HG02610 (cell line): ENCODE results near the gene CD24.
A peak's percentile ranks its signal among the peaks of the same experiment; 100 is the strongest.
"Not testable (repeated sequence)": the region's sequence is repeated elsewhere in the genome, so short reads cannot be mapped to it uniquely, and the experiment has no call there.

Source experiments
- ATAC-seq: cut with Tn5 transposase; IDR thresholded peaks from one replicate; pipeline ENCODE4 v1.9.1; 2021; ENCODE audit warnings: mild to moderate bottlenecking, moderate library complexity; ENCODE audit not compliant: unreplicated experiment

CD24 gene, protein sequence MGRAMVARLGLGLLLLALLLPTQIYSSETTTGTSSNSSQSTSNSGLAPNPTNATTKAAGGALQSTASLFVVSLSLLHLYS

DNA sequence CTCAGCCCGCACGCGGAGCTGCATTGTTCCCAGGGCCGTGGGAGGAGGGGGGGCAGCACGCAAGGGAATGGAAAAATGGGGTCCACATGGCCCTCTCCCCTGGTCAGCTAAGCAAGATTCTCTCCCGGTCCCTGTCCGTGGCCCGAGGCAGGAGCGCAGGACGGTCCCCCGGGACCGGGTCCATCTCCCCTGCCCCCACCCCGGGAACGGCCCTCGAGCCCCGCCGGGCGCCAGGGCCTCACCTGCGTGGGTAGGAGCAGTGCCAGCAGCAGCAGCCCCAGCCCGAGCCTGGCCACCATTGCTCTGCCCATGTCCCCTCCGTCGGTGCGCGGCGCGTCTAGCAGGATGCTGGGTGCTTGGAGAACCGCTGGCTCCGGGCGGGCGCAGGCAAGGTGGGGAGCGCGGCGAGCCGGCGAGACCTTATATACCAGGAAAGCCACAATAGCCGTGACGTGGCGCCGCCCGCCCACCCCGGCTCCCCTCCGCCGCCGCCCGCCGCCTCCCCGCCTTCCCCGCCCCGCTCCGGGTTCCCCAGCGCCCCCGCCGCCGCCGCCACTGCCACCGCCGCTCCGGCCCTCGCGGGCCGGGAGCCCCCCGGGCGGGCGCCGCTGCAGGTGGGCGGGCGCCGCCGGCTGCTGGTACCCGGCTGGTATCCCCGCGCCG, at the start of gene CD24:
Gene CD24, minus strand, starts transcription at position 394 of the 663 bp plus-strand sequence. Its CDS starts 83 bp downstream, at position 311.
- ATAC-seq, result peak; percentile 28

DNA sequence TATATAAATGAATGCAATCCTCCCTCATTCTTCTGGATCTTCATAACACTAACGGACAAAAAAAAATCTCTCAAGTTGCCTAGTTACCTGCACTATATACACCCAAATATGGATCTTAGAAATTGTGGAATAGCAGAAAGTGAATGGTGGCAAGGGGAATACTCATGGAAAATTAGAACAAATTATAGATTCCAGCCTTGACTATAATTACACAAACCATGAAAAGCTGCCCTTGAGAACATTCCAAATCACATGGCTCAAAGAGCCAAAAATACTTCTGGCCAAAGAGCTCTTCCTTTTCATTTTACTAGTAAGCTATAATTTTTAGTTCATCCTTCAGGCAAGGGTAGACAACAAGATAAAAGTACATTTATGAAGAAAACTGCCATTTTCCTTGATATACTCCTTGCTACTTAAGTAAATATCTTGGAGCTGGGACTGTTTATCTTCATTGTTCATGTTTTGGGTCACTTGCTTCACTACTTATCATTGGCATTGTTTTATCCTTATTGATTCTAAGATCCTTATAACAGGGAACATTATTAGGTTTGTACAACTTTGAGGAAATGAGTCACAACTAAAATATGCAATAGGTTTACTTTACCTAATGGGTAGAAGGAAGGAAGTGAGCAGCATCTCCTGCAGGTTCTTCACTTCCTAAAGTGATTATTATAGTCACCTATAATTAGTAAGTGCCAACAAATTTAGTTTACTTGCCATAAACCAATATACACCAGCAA, 47.1 kb upstream of the CD24 start:
- ATAC-seq, result no peak

DNA sequence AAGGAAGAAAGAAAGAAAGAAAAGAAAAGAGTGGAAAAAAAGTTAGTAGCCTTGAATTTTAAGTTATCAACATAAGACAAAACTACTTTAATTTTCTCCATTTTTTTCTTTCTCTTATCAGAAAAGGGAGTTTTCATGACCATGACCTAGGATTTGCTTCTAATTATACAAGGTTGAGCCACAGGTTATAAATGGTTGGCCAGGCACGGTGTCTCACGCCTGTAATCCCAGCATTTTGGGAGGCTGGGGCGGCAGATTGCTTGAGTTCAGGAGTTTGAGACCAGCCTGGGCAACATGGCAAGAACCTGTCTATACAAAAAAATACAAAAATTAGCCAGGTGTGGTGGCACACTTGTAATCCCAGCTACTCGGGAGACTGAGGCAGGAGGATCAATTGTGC, 45.7 kb upstream of the CD24 start:
- ATAC-seq, result no peak

DNA sequence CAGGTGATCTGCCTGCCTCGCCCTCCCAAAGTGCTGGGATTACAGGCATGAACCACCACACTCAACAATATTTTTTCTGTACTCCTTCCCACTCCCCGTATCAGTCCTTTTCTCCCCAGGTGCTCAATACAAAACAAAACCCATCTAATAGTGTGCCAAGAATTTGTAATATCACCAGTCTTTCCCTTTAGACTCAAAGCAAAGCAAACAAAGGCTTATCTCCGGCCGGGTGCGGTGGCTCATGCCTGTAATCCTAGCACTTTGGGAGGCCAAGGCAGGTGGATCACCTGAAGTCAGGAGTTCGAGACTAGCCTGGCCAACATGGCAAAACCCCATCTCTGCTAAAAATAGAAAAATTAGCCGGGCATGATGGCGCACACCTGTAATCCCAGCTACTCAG, 45.1 kb upstream of the CD24 start:
- not testable (repeated sequence) for ATAC-seq

DNA sequence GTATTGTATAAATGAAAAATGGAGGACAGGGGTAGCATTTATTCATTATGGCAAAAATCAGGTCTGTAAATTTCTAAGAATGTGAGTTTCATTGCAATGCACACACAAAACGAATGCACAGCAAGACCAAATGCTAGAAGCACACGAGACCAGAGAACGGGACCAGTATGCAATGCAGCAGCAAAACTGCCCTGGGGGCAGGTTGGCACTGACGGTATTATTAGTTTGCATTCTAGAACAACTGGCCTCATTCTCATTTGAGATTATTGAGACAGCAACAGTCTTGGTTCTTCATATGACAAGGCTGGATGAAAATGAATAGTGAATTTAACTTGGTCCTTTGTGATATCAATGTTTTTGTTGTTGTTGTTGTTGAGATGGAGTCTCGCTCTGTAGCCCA, 44.5 kb upstream of the CD24 start:
- no peak for ATAC-seq

DNA sequence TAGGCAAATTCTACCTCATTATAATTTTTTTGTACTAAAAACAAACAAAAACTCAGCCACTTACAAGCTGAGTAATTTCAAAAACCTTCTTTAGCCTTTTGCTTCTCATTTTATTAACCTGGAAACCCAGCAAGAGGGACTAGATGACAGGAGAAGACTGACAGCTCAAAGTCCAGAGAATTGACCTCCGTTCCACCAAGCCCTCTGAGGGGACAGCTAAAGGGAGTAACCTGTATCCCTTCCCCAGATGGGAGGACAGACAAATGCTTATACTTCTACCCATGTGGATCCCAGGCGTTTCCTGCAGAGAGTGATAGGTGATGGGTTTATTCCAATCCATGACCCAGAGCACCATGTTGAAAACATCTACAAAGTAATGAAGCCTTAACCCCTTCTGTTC, 35.0 kb upstream of the CD24 start:
- no peak for ATAC-seq

DNA sequence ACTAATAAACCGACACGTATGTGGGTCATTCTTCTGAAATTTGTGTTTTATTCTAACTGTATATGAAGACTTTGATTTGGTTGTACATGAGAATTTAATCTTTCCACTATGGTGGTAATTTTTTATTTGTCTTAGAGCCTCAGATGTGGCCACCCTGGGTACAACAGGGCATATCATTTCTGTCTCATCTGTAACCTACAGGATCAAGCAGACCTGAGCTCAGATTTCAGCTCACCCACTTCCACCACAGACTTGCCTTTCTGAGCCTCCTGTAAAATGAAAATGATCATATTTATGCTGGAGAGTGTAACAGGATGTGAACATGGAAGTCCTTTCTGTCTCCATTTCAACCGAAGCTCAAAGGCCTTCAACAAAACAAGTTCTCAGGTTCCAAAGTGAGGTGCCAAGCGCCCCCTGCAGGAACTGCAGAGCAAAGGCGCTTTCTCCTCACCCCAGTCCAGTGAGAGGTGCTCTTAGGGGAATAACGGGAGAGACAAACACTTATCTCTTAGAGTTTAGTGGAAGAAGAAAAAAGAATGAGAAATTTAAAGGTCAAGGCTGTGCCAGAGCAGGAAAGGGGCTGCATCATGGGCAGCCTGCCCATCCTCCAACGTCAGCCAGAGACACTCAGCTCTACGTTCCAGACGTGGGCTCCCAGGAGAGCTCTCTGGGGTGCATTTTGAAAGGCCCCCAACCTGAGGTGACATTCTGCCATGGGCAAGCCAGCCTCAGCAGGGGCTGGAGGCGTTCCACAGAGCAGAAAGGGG, 23.0 kb upstream of the CD24 start:
- no peak for ATAC-seq

DNA sequence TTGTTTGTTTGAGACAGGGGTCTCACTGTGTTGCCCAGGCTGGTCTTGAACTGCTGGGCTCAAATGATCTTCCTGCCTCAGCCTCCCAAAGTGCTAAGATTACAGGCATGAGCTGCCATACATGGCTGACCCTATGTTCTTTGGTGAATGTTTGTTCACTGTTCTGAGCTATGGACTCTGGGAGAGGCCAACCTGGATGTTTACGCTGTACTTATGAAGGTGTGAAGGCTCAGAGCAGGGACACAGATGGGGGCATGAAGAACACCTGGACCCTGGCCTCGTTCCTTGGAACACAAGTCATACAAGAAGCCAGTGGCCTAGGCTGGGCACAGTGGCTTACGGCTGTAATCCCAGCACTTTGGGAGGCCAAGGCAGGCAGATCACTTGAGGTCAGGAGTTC, 21.1 kb upstream of the CD24 start:
- no peak for ATAC-seq

DNA sequence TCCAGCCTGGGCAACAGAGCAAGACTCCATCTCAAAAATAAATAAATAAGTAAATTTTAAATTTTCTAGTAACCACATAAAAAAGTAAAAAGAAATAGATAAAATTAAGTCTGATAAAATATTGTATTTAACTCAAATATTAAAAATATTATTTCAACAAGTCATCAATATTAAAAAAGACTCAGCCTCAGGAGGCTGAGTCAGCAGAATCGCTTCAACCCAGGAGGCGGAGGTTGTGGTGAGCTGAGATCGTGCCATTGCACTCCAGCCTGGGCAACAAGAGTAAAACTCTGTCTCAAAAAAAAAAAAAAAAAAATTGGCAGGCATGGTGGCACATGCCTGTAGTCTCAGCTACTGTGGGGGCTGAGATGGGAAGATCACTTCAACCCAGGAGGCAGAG, 15.2 kb upstream of the CD24 start:
- ATAC-seq, result not testable (repeated sequence)

DNA sequence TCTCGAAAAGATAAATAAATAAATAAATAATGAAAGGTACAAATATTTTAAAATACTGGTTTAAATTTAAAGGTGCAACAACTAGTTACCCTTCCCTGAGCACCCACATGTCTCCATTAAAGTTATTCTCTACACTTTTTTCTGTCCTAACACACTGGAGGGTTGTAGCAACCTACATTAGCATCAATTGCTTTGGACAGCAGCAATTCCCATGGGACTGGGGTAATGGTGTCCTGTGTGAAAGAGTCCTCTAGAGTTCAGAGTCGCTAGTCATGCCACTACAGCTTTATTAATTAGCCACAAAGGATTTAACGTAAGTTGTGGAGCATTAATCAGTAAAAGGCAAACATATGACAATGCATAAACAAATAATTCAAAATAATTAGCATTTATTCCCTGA, 14.1 kb upstream of the CD24 start:
- ATAC-seq, result no peak

DNA sequence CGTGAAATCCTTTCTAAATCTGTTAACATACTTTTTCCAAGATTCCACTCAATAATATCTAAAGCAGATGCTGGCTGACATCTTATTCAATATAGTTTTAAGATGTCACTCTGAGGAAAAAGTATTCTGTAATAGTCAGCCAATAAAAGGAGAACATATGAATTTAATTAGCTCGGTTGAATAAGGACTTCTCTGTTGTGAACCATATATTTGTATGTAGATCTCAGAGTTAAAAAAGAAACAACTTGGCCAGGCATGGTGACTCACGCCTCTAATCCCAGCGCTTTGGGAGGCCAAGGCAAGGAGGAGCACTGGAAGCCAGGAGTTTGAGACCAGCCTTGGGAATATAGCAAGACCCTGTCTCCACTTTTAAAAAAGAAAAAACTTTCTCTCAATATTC, 7.4 kb upstream of the CD24 start:
- no peak for ATAC-seq

DNA sequence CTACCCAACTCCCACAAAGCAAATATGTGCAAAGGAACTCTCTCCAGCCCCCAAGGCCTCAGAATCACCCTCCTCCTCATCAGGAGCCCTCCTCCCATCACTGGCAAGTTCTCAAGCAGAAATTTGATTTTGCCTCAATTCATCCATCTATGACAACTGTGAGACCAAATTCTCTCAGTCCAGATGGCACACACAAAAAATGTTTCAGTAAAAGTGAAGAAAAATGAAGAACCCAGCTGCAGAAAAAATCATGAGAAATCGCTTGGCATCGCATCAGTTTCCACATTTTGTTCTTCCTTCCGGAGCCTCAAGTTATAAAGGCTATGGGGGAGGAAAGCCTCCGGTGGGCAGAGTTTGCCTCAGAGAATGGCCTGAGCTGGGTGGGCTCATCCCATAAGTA, 6.4 kb upstream of the CD24 start:
- ATAC-seq, result no peak

DNA sequence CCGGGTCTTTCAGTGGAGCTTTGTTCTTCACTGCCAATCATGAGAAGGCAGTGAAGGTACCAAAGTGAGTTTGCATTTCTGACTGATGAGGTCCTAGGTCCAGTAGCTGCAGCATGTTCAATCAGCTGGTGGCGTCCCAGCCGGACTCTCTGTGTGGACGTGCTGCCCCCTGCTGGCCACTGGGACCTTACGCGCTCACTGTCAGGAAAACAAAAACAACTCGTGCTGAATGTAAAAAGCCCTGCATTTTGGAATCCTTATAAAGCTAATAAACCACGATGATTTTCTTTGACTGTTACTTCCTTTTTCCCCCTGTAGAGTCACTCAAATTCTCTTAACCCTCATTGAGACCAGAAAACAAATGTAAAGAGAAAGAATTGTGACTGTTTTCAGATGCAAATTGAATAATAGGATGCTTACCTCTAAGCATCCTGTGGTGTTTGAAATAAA, 4.9 kb upstream of the CD24 start:
- ATAC-seq, result no peak

DNA sequence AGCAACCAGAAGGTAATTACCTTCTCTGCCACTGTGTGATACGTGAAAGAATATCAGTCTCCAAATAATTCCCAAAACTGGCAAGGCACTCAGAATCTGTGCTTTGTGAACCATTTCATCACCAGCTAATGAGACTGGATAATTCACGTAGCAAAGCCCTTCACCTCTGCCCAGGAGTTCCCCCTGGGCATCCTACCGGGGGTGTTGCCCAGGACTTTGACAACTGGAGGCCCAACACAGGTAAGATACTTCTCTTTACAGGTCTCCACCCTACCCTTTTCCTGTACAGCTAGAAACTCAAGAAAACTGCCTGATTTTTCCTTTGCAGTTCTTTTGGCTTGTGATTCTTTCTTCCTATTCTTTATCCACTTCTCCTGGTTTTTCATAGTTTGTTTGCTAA, 2.7 kb upstream of the CD24 start:
- ATAC-seq, result no peak

DNA sequence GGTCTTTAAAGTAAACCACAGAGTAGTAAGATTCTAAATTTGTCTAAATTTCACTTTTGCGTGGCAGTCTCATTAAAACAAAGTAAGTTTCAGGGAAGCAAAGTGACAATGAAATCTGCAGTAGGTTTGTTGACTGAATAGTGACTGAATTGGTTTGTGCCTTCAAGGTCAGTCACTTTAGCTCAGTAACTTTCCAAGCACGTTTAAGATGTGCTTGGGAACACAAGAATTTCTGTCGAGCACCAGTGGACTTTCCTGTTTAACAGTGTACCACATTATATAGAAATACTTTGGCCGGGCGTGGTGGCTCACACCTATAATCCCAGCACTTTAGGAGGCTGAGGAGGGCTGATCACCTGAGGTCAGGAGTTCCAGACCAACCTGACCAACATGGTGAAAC, 1.7 kb upstream of the CD24 start:
- no peak for ATAC-seq

DNA sequence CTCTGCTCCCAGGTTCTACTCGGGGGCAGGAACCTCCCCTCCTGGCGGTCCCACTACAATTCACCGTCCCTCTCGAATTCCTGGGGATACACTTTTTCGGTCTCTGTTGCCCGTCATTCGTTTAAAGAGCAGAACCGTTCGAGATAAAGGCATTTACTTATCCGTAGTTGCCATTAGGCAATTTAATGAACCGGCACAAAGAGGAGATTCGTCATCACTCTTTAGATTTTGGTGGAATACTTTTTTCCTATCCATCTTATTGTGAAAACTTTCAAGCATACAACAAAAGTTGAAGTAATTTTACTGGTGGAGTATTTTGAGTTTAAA, 1.2 kb upstream of the CD24 start:
- no peak for ATAC-seq

DNA sequence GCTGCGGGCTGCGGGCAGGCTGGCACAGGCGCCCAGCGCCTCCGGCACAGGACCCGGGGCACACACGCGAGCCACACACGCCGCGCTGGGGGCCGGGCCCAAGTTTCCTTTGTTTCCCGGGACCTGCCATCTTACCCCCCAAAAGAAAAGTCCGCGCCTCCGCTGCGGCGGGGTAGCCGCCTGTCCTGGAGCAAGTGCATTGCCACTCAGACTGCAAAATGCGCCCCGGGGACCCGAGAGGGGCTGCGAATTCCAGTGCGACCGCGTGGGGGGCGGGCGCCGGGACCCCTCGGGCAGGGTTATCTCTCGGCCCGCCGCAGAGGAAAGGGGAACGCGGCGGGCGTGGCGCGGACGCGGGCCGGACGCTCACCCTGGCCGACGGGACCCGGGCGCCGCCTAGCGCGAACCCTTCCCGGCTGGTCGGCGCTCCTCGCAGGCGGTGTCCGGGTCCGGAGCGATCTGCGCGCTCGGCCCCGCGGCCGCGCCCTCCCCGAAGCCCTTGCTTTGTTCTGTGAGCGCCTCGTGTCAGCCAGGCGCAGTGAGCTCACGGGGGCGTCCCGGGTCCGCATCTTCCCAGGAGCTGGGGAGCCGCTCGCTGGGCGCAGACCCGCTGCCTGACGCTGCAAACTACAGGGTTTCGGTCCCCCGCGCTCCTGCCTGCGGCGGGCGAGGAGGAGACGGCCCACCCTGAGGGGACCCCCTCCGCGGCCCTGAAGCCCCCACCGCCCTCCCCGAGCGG, 639 bp upstream of the CD24 start:
- peak; percentile 68 for ATAC-seq

DNA sequence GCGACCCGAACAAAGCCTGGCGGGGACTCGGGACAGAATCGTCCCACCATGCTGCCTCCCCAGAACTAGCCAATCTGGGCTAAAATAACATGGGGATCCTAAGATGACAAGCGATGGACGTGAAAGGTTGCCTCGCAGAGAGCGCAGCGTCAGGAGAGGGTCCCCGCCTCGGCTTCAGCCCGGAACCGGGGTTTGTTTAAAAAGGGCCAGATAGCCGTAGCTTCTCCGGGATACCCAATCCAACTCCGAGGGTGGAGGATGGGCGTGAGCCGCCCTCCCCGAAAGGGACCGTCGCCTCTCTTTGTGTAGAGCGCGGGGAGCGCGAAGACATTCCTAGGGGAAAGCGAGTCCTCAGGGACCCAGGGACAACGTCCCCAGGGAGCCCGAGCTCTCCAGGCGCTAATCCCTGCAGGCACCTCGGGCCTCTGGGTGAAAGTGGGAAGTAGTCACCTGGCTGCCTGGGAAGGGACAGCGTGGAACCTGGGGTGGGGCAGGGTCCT, 643 bp downstream of the CD24 start:
- ATAC-seq, result peak; percentile 5

DNA sequence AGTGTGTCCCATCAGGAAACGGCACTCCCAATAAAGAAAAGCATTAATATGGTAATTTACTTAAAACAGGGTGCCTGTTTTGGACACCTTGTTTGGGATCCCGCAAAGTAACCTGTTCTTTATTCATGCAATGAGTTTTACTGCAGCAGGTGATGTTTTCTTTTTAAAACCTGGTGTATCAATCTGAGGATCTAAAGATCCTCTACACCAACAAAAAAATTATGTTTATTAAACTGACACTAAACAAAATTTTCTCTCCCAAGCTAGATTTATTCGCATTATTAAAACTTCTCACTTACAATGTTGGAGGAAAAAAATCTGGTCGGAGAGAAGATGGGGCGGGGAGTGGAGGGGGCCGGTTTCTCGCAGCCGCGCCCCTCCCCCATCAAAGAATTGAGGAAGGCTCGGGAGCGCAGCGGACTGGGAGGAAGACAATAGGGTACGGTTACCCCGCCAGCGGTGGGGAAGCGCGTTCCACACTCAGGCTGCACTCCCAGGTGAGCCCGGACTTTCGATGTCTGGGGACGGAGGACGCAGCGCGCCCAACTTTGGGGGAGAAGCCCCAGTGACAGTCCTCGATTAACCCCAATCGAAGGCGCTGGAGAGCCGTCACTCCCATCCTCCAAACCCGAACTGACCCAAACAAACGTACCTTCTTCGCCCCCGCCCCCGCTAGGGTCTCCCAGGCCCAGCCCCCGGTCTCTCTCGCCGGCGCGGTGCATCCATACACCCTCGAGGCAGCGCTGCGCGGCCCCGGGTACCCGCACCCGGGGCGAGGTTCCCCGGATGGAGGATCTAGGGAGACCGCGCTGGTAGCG, 1.3 kb downstream of the CD24 start:
- ATAC-seq, result no peak

DNA sequence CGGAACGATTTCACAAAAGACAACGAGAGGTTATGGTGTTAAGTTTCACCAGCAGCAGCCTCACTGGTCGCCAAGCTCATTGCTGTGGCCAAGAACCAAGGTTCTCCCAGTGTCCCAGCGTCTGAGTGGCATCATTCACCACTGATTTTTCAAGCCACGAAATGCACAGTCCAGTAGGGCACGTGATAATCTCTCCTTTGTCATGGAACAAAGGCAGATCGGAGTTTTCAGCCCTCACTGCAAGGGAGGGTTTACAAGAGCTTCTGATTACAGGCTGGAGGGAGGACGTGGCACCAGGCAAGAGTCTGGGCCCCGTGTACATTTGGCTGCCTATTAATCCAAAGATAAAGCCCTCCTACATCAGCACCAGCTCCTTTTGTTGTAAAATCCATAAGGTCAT, 2.0 kb downstream of the CD24 start:
- no peak for ATAC-seq
